Neural progenitor cell (in vitro differentiated cells): ENCODE measurements around the gene PLS3. TPM values are rescaled to one million over a fixed set of nuclear protein-coding genes. Genes with fewer than 3 reads are reported as not detected.

Experiments
- DNase-seq: peaks from one replicate; pipeline ENCODE4 v3.0.0-alpha.2; 2016; ENCODE audit warnings: low spot score
- H2AFZ ChIP-seq: fragments of 200-600 bp; sonication (generic); replicated peaks from 2 replicates; pipeline ENCODE4 v1.6.1; 2016; ENCODE audit warnings: antibody characterized with exemption
- H3F3A ChIP-seq: fragments of 200-600 bp; sonication (generic); 2 replicates; pipeline ENCODE4 v1.6.1; 2016; ENCODE audit warnings: antibody characterized with exemption, low read depth
- H3K27ac ChIP-seq: fragments of 200-600 bp; sonication (generic); 2 replicates; pipeline ENCODE4 v1.5.1; 2016; ENCODE audit warnings: mild to moderate bottlenecking
- H3K27me3 ChIP-seq: fragments of 200-600 bp; sonication (generic); 2 replicates; pipeline ENCODE4 v1.6.1; 2016; ENCODE audit warnings: mild to moderate bottlenecking, moderate library complexity
- H3K36me3 ChIP-seq: fragments of 200-600 bp; sonication (generic); 2 replicates; pipeline ENCODE4 v1.5.1; 2016
- H3K4me1 ChIP-seq: fragments of 200-600 bp; sonication (generic); 2 replicates; pipeline ENCODE4 v1.6.1; 2016; ENCODE audit warnings: mixed run types
- H3K4me2 ChIP-seq: fragments of 200-600 bp; sonication (generic); 2 replicates; pipeline ENCODE4 v1.6.1; 2016
- H3K4me3 ChIP-seq: fragments of 200-600 bp; sonication (generic); 2 replicates; pipeline ENCODE4 v1.5.1; 2016
- H3K79me2 ChIP-seq: fragments of 200-600 bp; sonication (generic); 2 replicates; pipeline ENCODE4 v1.6.1; 2016; ENCODE audit warnings: low read depth
- H3K9ac ChIP-seq: fragments of 200-600 bp; sonication (generic); 2 replicates; pipeline ENCODE4 v1.6.1; 2016
- H3K9me3 ChIP-seq: fragments of 200-600 bp; sonication (generic); 2 replicates; pipeline ENCODE4 v1.5.1; 2016; ENCODE audit warnings: low read depth
- H4K20me1 ChIP-seq: fragments of 200-600 bp; sonication (generic); 2 replicates; pipeline ENCODE4 v1.6.1; 2016; ENCODE audit warnings: low read depth
- H3K27ac Mint-ChIP-seq: 3 replicates; pipeline ENCODE4 v1.8.0; 2021; ENCODE audit warnings: mixed read lengths
- H3K27me3 Mint-ChIP-seq: 2 replicates; pipeline ENCODE4 v1.8.0; 2022; ENCODE audit warnings: low read depth, mild to moderate bottlenecking, inconsistent platforms, moderate library complexity, mixed read lengths; ENCODE audit not compliant: insufficient read depth
- H3K36me3 Mint-ChIP-seq: 3 replicates; pipeline ENCODE4 v1.8.0; 2021; ENCODE audit warnings: mixed read lengths
- H3K4me1 Mint-ChIP-seq: 3 replicates; pipeline ENCODE4 v1.8.0; 2021; ENCODE audit warnings: mixed read lengths
- H3K4me3 Mint-ChIP-seq: 3 replicates; pipeline ENCODE4 v1.8.0; 2021; ENCODE audit warnings: mild to moderate bottlenecking, moderate library complexity, mixed read lengths
- H3K9me3 Mint-ChIP-seq: 3 replicates; pipeline ENCODE4 v1.8.0; 2020; ENCODE audit warnings: mixed read lengths
- EZH2 ChIP-seq: fragments of 200-600 bp; sonication (generic); IDR thresholded peaks from 2 replicates; pipeline ENCODE4 v1.6.1; 2017; ENCODE audit warnings: antibody characterized with exemption, mild to moderate bottlenecking, moderate library complexity
- EZH2phosphoT487 ChIP-seq: fragments of 200-600 bp; sonication (generic); IDR thresholded peaks from 2 replicates; pipeline ENCODE4 v1.6.1; 2017; ENCODE audit warnings: antibody characterized with exemption
- total RNA-seq: library from RNA; depleted of rRNA; stranded (reverse); fragments of >200 nt; gene quantifications from 2 replicates; pipeline ENCODE4 v1.2.3, GENCODE V29; 2015; ENCODE audit warnings: low replicate concordance
- TF ChIP-seq, protein P1 (sequence below): fragments of 200-600 bp; sonication (generic); IDR thresholded peaks from 2 replicates; pipeline ENCODE4 v1.5.1; 2017; ENCODE audit warnings: antibody characterized with exemption, mild to moderate bottlenecking

PLS3 gene
- total RNA-seq, 1 donor from 2014 or later, result 222 TPM

DNA sequence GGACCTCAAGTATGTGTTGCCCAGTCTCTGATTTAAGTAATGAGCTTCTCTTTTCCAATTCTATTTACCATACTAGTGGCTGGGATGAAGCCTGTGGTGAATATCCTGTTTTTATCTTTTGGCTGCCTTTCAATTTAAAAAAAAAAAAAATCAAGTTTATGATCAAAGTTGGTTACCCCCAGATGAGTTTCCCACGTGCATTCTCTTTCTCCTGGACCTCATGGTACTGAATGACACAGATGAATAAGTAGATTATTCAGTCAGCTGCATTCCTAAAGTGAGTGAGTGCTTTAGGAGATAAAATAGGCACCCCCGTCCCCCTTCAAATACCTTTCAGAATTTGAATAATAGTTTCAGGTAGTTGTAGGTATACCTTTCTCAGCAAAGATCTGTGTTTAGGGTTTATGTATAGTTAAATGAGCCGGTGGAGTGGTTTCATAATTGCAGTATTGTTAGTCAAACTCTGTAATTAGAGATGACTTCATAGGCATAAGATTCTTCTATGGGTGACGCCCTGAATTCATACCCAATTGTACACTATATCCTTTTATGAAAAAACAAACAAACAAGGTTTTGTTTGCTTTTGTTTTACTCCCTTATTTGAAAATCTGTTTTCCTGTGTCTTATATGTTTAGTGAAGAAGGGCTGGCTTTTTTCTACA lies 41.9 kb downstream of the PLS3 start:
- H3K27ac Mint-ChIP-seq, result no peak overlapping the region
- Histone ChIP-seq H3K27me3 (no peaks in the 10 kb centered on the region), H3K9me3 (no peaks in the 10 kb centered on the region), H3K9ac (no peak overlapping the region), H3K27ac (no peak overlapping the region), H3K79me2 (peaks cover 64% of the 10 kb centered on the region), H3K4me3 (no peak overlapping the region), H3F3A (no peaks in the 10 kb centered on the region), H4K20me1 (no peaks in the 10 kb centered on the region), H3K4me1 (no peaks in the 10 kb centered on the region), H2AFZ (no peak overlapping the region), H3K4me2 (no peak overlapping the region), H3K36me3 (no peaks in the 10 kb centered on the region)
- no peaks in the 10 kb centered on the region for H3K27me3 Mint-ChIP-seq
- H3K4me3 Mint-ChIP-seq, result no peak overlapping the region
- TF ChIP-seq EZH2 (no peak), EZH2phosphoT487 (no peak)
- TF ChIP-seq, protein P1, sequence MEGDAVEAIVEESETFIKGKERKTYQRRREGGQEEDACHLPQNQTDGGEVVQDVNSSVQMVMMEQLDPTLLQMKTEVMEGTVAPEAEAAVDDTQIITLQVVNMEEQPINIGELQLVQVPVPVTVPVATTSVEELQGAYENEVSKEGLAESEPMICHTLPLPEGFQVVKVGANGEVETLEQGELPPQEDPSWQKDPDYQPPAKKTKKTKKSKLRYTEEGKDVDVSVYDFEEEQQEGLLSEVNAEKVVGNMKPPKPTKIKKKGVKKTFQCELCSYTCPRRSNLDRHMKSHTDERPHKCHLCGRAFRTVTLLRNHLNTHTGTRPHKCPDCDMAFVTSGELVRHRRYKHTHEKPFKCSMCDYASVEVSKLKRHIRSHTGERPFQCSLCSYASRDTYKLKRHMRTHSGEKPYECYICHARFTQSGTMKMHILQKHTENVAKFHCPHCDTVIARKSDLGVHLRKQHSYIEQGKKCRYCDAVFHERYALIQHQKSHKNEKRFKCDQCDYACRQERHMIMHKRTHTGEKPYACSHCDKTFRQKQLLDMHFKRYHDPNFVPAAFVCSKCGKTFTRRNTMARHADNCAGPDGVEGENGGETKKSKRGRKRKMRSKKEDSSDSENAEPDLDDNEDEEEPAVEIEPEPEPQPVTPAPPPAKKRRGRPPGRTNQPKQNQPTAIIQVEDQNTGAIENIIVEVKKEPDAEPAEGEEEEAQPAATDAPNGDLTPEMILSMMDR, result no peak
- H3K9me3 Mint-ChIP-seq, result no peaks in the 10 kb centered on the region
- H3K36me3 Mint-ChIP-seq, result peaks cover 5% of the 10 kb centered on the region
- no peak for DNase-seq
- peaks cover 14% of the 10 kb centered on the region for H3K4me1 Mint-ChIP-seq

DNA sequence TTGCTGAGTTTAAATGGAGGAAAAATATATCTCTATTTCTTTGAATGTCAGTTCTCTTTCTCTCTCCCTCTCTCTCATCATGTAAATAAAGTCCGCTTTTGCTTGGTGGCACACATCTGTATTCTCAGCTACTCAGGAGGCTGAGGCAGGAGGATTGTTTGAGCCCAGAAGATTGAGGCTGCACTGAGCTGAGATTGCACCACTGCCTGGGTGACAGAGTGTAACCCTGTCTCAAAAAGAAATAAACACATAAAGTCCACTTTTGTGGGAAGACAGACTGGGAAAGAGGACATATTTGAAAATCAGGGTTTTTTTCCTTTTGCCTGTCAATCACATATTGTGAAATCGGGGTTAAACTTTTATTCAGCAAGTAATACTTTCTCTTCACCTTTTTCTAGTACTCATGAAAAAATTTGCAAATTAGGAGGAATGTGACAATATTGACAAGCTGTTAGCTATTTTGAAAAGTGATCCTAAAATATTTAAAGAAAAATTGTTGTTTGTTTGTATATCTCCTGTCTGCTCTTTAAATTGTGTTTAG lies 42.6 kb downstream of the PLS3 start:
- H3K4me3 ChIP-seq, result no peak overlapping the region
- DNase-seq, result no peak
- H3K27me3 ChIP-seq, result no peaks in the 10 kb centered on the region
- peaks cover 14% of the 10 kb centered on the region for H3K4me1 Mint-ChIP-seq
- no peak overlapping the region for H3K9ac ChIP-seq
- TF ChIP-seq, protein P1, result no peak
- no peak for TF ChIP-seq EZH2phosphoT487
- no peak overlapping the region for H3K27ac ChIP-seq
- H3F3A ChIP-seq, result no peaks in the 10 kb centered on the region
- H3K4me2 ChIP-seq, result no peak overlapping the region
- no peak overlapping the region for H3K4me3 Mint-ChIP-seq
- H3K36me3 ChIP-seq, result no peaks in the 10 kb centered on the region
- no peak overlapping the region for H2AFZ ChIP-seq
- H4K20me1 ChIP-seq, result no peaks in the 10 kb centered on the region
- no peaks in the 10 kb centered on the region for H3K9me3 ChIP-seq
- H3K27me3 Mint-ChIP-seq, result no peaks in the 10 kb centered on the region
- no peaks in the 10 kb centered on the region for H3K4me1 ChIP-seq
- peaks cover 7% of the 10 kb centered on the region for H3K36me3 Mint-ChIP-seq
- H3K9me3 Mint-ChIP-seq, result no peaks in the 10 kb centered on the region
- H3K79me2 ChIP-seq, result peaks cover 60% of the 10 kb centered on the region
- H3K27ac Mint-ChIP-seq, result no peak overlapping the region

DNA sequence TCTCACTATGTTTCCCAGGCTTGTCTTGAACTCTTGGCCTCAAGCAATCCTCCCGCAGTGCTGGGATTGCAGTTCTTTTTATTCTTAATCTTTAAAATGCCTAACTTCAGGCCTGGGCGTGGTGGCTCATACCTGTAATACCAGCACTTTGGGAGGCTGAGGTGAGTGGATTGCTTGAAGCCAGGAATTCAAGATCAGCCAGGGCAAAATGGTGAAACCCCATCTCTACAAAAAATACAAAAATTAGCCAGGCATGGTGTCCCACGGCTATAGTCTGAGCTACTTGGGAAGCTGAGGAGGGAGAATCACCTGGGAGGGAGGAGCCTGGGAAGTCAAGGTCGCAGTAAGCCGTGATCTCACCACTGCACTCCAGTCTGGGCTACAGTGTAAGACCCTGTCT lies 45.9 kb downstream of the PLS3 start:
- Histone ChIP-seq H4K20me1 (no peaks in the 10 kb centered on the region), H3K79me2 (peaks cover 43% of the 10 kb centered on the region), H3K36me3 (no peaks in the 10 kb centered on the region), H3K4me2 (no peak overlapping the region), H3K27me3 (no peaks in the 10 kb centered on the region), H3K9me3 (no peaks in the 10 kb centered on the region), H3F3A (no peaks in the 10 kb centered on the region), H3K9ac (no peak overlapping the region), H3K27ac (no peak overlapping the region), H2AFZ (no peak overlapping the region), H3K4me1 (peaks cover 5% of the 10 kb centered on the region), H3K4me3 (no peak overlapping the region)
- no peak for TF ChIP-seq EZH2
- Mint-ChIP-seq H3K36me3 (peaks cover 10% of the 10 kb centered on the region), H3K4me3 (no peak overlapping the region), H3K27ac (no peak overlapping the region), H3K4me1 (peaks cover 8% of the 10 kb centered on the region), H3K27me3 (peaks cover 2% of the 10 kb centered on the region), H3K9me3 (no peaks in the 10 kb centered on the region)
- DNase-seq, result no peak

DNA sequence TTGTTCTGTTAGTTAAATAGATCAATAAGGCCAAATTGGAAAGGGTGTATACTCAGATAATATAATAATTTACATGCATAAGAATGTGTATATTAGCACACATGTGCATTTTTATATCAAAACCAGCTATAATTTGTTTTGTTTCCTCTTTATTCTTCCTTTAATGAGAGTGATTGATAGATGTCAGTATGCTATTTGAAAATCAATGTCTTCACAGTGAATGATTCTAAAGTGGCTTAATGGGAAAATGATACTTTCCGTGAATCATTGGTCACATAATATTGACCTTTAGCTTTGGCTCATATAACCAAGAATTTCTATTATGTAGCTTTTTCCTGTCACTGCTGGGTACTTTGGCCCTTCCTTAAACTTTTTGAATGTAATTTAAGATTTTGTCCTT lies 48.6 kb downstream of the PLS3 start:
- H3K9me3 Mint-ChIP-seq, result no peaks in the 10 kb centered on the region

More for the DNA sequence above, 48.6 kb downstream of the PLS3 start:
- no peak overlapping the region for H3K4me3 Mint-ChIP-seq
- Histone ChIP-seq H4K20me1 (no peaks in the 10 kb centered on the region), H3K9ac (no peak overlapping the region), H3K36me3 (no peaks in the 10 kb centered on the region), H3K4me2 (no peak overlapping the region), H3K79me2 (peaks cover 34% of the 10 kb centered on the region), H2AFZ (no peak overlapping the region), H3K4me3 (no peak overlapping the region), H3K27me3 (no peaks in the 10 kb centered on the region), H3F3A (peaks cover 13% of the 10 kb centered on the region), H3K9me3 (no peaks in the 10 kb centered on the region), H3K4me1 (peaks cover 10% of the 10 kb centered on the region), H3K27ac (no peak overlapping the region)
- H3K27ac Mint-ChIP-seq, result no peak overlapping the region
- DNase-seq, result no peak
- H3K36me3 Mint-ChIP-seq, result peaks cover 12% of the 10 kb centered on the region
- peaks cover 2% of the 10 kb centered on the region for H3K27me3 Mint-ChIP-seq
- H3K4me1 Mint-ChIP-seq, result peaks cover 2% of the 10 kb centered on the region
- TF ChIP-seq, protein P1, result no peak
- TF ChIP-seq EZH2phosphoT487, result no peak
- no peak for TF ChIP-seq EZH2
